Caco-2 (cell line): ENCODE results near the gene TENM3. TPM values are rescaled to one million over a fixed set of nuclear protein-coding genes. Genes with fewer than 3 reads are reported as not detected.

ENCODE experiments used
- BruUV-seq: library from RNA; stranded (reverse); fragments of 400-500 nt; replicated peaks from 2 replicates; lab custom pipeline; 2021; lab: Mats Ljungman, UMichigan
- CTCF ChIA-PET: fragments of 300-600 bp; sonication (Branson Sonifier 250); formaldehyde crosslinking; loops from one replicate; lab custom pipeline; 2022; ENCODE audit warnings: antibody characterized with exemption; lab: Charles Lee
- POLR2A ChIA-PET: fragments of 300-600 bp; sonication (Branson Sonifier 250); formaldehyde crosslinking; loops from one replicate; lab custom pipeline; 2022; ENCODE audit warnings: antibody characterized with exemption; lab: Charles Lee
- DNase-seq, 2 experiments: peaks; one replicate each; pipeline versions ENCODE4 v3.0.0 to v3.0.0-alpha.2; 2020 to 2022
- H3K27me3 ChIP-seq: replicated peaks from 2 replicates; pipeline ENCODE4 v1.6.0; 2011; ENCODE audit warnings: low read length; ENCODE audit not compliant: control insufficient read depth, insufficient read depth
- H3K36me3 ChIP-seq: 2 replicates; pipeline ENCODE4 v1.5.1; 2011; ENCODE audit warnings: low read length; ENCODE audit not compliant: control insufficient read depth, insufficient read depth
- H3K4me1 ChIP-seq: fragments of 250-450 bp; sonication (Bioruptor Pico); 2 replicates; pipeline ENCODE4 v1.5.1; 2020; ENCODE audit warnings: mild to moderate bottlenecking
- H3K4me3 ChIP-seq: 2 replicates; pipeline ENCODE4 v1.5.1; 2011; ENCODE audit warnings: low read depth, mild to moderate bottlenecking, control low read depth, low read length
- H3K9me3 ChIP-seq: fragments of 250-450 bp; sonication (Bioruptor Pico); 2 replicates; pipeline ENCODE4 v1.5.1; 2020; ENCODE audit warnings: mild to moderate bottlenecking, moderate library complexity
- H3K27ac Mint-ChIP-seq: one replicate; pipeline ENCODE4 v1.8.0; 2022; ENCODE audit warnings: mixed read lengths; ENCODE audit not compliant: unreplicated experiment
- H3K27me3 Mint-ChIP-seq: one replicate; pipeline ENCODE4 v1.8.0; 2022; ENCODE audit warnings: mixed read lengths; ENCODE audit not compliant: insufficient read depth, unreplicated experiment
- H3K36me3 Mint-ChIP-seq: one replicate; pipeline ENCODE4 v1.8.0; 2022; ENCODE audit warnings: mild to moderate bottlenecking, mixed read lengths; ENCODE audit not compliant: insufficient read depth, unreplicated experiment
- H3K4me1 Mint-ChIP-seq: one replicate; pipeline ENCODE4 v1.8.0; 2022; ENCODE audit warnings: low read depth, mixed read lengths; ENCODE audit not compliant: unreplicated experiment
- H3K4me3 Mint-ChIP-seq: one replicate; pipeline ENCODE4 v1.8.0; 2022; ENCODE audit warnings: mild to moderate bottlenecking, moderate library complexity, mixed read lengths; ENCODE audit not compliant: unreplicated experiment
- H3K9me3 Mint-ChIP-seq: one replicate; pipeline ENCODE4 v1.8.0; 2022; ENCODE audit warnings: mixed read lengths; ENCODE audit not compliant: unreplicated experiment
- CTCF ChIP-seq, 2 experiments: fragments of 200-600 bp in 1 of 2; IDR thresholded peaks; 1 replicate in 1 of 2; 2 replicates in 1 of 2; pipeline versions ENCODE4 v1.5.1 to v1.8.0; 2011 to 2022; ENCODE audit warnings: antibody characterized with exemption in 1 of 2, control low read depth in 1 of 2, inconsistent platforms in 1 of 2, low read depth in 1 of 2, low read length in 1 of 2, mild to moderate bottlenecking in 1 of 2, moderate library complexity in 1 of 2; ENCODE audit not compliant: insufficient read depth in 1 of 2, severe bottlenecking in 1 of 2, unreplicated experiment in 1 of 2
- intact Hi-C: fragments of 100-400 bp; cut with micrococcal nuclease; formaldehyde crosslinking; loops from one replicate; pipeline ENCODE4 v1.10.0; 2022; ENCODE audit not compliant: unreplicated experiment
- total RNA-seq: library from RNA; stranded (reverse); gene quantifications from 2 replicates; pipeline ENCODE4 v1.2.3, GENCODE V29; 2022

Gene TENM3
- total RNA-seq, 1 experiment from 2014 or later, result 94.7 TPM

GRCh38 chr4:182213004-182213403 is 30.2 kb upstream of the TENM3 start:
- Mint-ChIP-seq H3K4me3 (no peak overlapping the region), H3K4me1 (peaks cover 12% of the 10 kb centered on the region), H3K27me3 (no peaks in the 10 kb centered on the region), H3K36me3 (peaks cover 18% of the 10 kb centered on the region), H3K27ac (no peak overlapping the region), H3K9me3 (no peaks in the 10 kb centered on the region)
- no peak for DNase-seq
- H3K27me3 ChIP-seq, result no peaks in the 10 kb centered on the region
- intact Hi-C loops, result no loop called here
- no peaks in the 10 kb centered on the region for H3K36me3 ChIP-seq
- no peak for TF ChIP-seq CTCF (IDR thresholded peaks at IDR 0.05; ENCODE audit: insufficient read depth in 1 of 2, low read depth in 1 of 2, low read length in 1 of 2, severe bottlenecking in 1 of 2, unreplicated experiment in 1 of 2)
- POLR2A ChIA-PET, result no interaction called here
- BruUV-seq, result no TSS peak
- no peaks in the 10 kb centered on the region for H3K9me3 ChIP-seq
- CTCF ChIA-PET, result no interaction called here
- no peak overlapping the region for H3K4me3 ChIP-seq
- H3K4me1 ChIP-seq, result peaks cover 21% of the 10 kb centered on the region

- Histone ChIP-seq H3K36me3 (no peaks in the 10 kb centered on the region), H3K4me1 (peaks cover 5% of the 10 kb centered on the region; the same call in 1 of the 2 replicates), H3K4me3 (no peak overlapping the region), H3K9me3 (no peaks in the 10 kb centered on the region), H3K27me3 (no peaks in the 10 kb centered on the region)
- H3K36me3 Mint-ChIP-seq, result peaks cover 19% of the 10 kb centered on the region
- peaks cover 13% of the 10 kb centered on the region for H3K4me1 Mint-ChIP-seq
- H3K4me3 Mint-ChIP-seq, result no peak overlapping the region
- ChIA-PET CTCF (no interaction called here), POLR2A (no interaction called here)
- no TSS peak for BruUV-seq
- H3K27ac Mint-ChIP-seq, result no peak overlapping the region
- DNase-seq, result no peak
- no peaks in the 10 kb centered on the region for H3K27me3 Mint-ChIP-seq
- no peaks in the 10 kb centered on the region for H3K9me3 Mint-ChIP-seq
- intact Hi-C loops, result no loop called here
- no peak for TF ChIP-seq CTCF (IDR thresholded peaks at IDR 0.05; ENCODE audit: insufficient read depth in 1 of 2, low read depth in 1 of 2, low read length in 1 of 2, severe bottlenecking in 1 of 2, unreplicated experiment in 1 of 2)
These were observed 28.1 kb upstream of the TENM3 start for GRCh38 chr4:182215148-182215547.

GRCh38 chr4:182216005-182216404 is 27.2 kb upstream of the TENM3 start:
- POLR2A ChIA-PET, result no interaction called here
- TF ChIP-seq CTCF (IDR thresholded peaks at IDR 0.05; ENCODE audit: insufficient read depth in 1 of 2, low read depth in 1 of 2, low read length in 1 of 2, severe bottlenecking in 1 of 2, unreplicated experiment in 1 of 2), result no peak
- Histone ChIP-seq H3K27me3 (no peaks in the 10 kb centered on the region), H3K9me3 (no peaks in the 10 kb centered on the region), H3K36me3 (no peaks in the 10 kb centered on the region), H3K4me1 (peaks cover 5% of the 10 kb centered on the region; the same call in 1 of the 2 replicates), H3K4me3 (no peak overlapping the region)
- H3K27me3 Mint-ChIP-seq, result no peaks in the 10 kb centered on the region
- no peak overlapping the region for H3K27ac Mint-ChIP-seq
- H3K4me1 Mint-ChIP-seq, result peaks cover 6% of the 10 kb centered on the region
- DNase-seq, result no peak
- CTCF ChIA-PET, result no interaction called here
- no peak overlapping the region for H3K4me3 Mint-ChIP-seq
- BruUV-seq, result no TSS peak
- H3K9me3 Mint-ChIP-seq, result no peaks in the 10 kb centered on the region
- peaks cover 11% of the 10 kb centered on the region for H3K36me3 Mint-ChIP-seq
- intact Hi-C loops, result no loop called here
